SK-N-SH treated with all-trans-retinoic acid at 6 μM for 48 hours (cell line): ENCODE data around the gene PDK4.

Experiments
- ATAC-seq: fragments of 200-7000 bp; cut with Tn5 transposase; 3 replicates; pipeline ENCODE4 v1.9.1; 2020; ENCODE audit warnings: mild to moderate bottlenecking, moderate library complexity
- ARNTL ChIP-seq: fragments of 450-650 bp; formaldehyde crosslinking; IDR thresholded peaks from 2 replicates; pipeline ENCODE4 v1.5.0; 2020; ENCODE audit warnings: low read depth, mild to moderate bottlenecking, moderate library complexity, borderline replicate concordance
- BACH2 ChIP-seq: fragments of 250-450 bp; sonication (Bioruptor Pico); IDR thresholded peaks from 2 replicates; pipeline ENCODE4 v1.9.0; 2021; ENCODE audit warnings: mild to moderate bottlenecking, borderline replicate concordance
- CSDC2 ChIP-seq: fragments of 250-450 bp; sonication (Bioruptor Pico); IDR thresholded peaks from 2 replicates; pipeline ENCODE4 v1.5.0; 2020; ENCODE audit warnings: mild to moderate bottlenecking, moderate library complexity
- ESRRG ChIP-seq: fragments of 250-450 bp; sonication (Bioruptor Pico); IDR thresholded peaks from 2 replicates; pipeline ENCODE4 v1.6.1; 2021; ENCODE audit warnings: mild to moderate bottlenecking
- GLIS3 ChIP-seq: fragments of 250-450 bp; sonication (Bioruptor Pico); IDR thresholded peaks from 2 replicates; pipeline ENCODE4 v1.5.0; 2020; ENCODE audit warnings: mild to moderate bottlenecking, moderate library complexity
- OSR1 ChIP-seq: fragments of 250-450 bp; sonication (Bioruptor Pico); IDR thresholded peaks from 2 replicates; pipeline ENCODE4 v1.8.0; 2022; ENCODE audit warnings: moderate library complexity, mild to moderate bottlenecking, inconsistent platforms
- PPARA ChIP-seq: fragments of 250-450 bp; sonication (Bioruptor Pico); IDR thresholded peaks from 2 replicates; pipeline ENCODE4 v1.5.0; 2020; ENCODE audit warnings: mild to moderate bottlenecking, borderline replicate concordance
- RARB ChIP-seq: fragments of 250-450 bp; sonication (Bioruptor Pico); IDR thresholded peaks from 2 replicates; pipeline ENCODE4 v1.8.0; 2021; ENCODE audit warnings: mild to moderate bottlenecking, moderate library complexity
- SNAI2 ChIP-seq: fragments of 250-450 bp; sonication (Bioruptor Pico); IDR thresholded peaks from 2 replicates; pipeline ENCODE4 v1.5.0; 2020; ENCODE audit warnings: mild to moderate bottlenecking, moderate library complexity
- TCF4 ChIP-seq: fragments of 250-450 bp; sonication (Bioruptor Pico); IDR thresholded peaks from 2 replicates; pipeline ENCODE4 v1.8.0; 2021; ENCODE audit warnings: mild to moderate bottlenecking, moderate library complexity, borderline replicate concordance
- TOX ChIP-seq: fragments of 250-450 bp; sonication (Bioruptor Pico); IDR thresholded peaks from 2 replicates; pipeline ENCODE4 v1.8.0; 2021; ENCODE audit warnings: mild to moderate bottlenecking, moderate library complexity, borderline replicate concordance
- ZC3H10 ChIP-seq: fragments of 250-450 bp; sonication (Bioruptor Pico); IDR thresholded peaks from 2 replicates; pipeline ENCODE4 v1.5.1; 2021; ENCODE audit warnings: mild to moderate bottlenecking, moderate library complexity
- ZFP3 ChIP-seq: fragments of 250-450 bp; sonication (Bioruptor Pico); IDR thresholded peaks from 2 replicates; pipeline ENCODE4 v1.5.0; 2020; ENCODE audit warnings: mild to moderate bottlenecking, moderate library complexity
- ZFP30 ChIP-seq: fragments of 450-650 bp; formaldehyde crosslinking; IDR thresholded peaks from 2 replicates; pipeline ENCODE4 v1.5.0; 2022; ENCODE audit warnings: mild to moderate bottlenecking, moderate library complexity
- ZNF565 ChIP-seq: fragments of 450-650 bp; formaldehyde crosslinking; conservative IDR thresholded peaks from 2 replicates; pipeline ENCODE4 v1.5.0; 2020; ENCODE audit warnings: low read depth, mild to moderate bottlenecking, moderate library complexity
- ZNF70 ChIP-seq: fragments of 450-650 bp; formaldehyde crosslinking; IDR thresholded peaks from 2 replicates; pipeline ENCODE4 v1.5.0; 2020; ENCODE audit warnings: mild to moderate bottlenecking, moderate library complexity
- ZNF8 ChIP-seq: fragments of 450-650 bp; formaldehyde crosslinking; IDR thresholded peaks from 2 replicates; pipeline ENCODE4 v1.5.0; 2020; ENCODE audit warnings: mild to moderate bottlenecking, moderate library complexity
- TF ChIP-seq, protein P1 (sequence below): fragments of 250-450 bp; sonication (Bioruptor Pico); IDR thresholded peaks from 2 replicates; pipeline ENCODE4 v1.8.0; 2020; ENCODE audit warnings: mild to moderate bottlenecking, moderate library complexity, borderline replicate concordance
- TF ChIP-seq, protein P2 (sequence below): fragments of 250-450 bp; sonication (Bioruptor Pico); IDR thresholded peaks from 2 replicates; pipeline ENCODE4 v1.5.0; 2020; ENCODE audit warnings: mild to moderate bottlenecking, moderate library complexity
- TF ChIP-seq, protein P3 (sequence below): fragments of 250-450 bp; sonication (Bioruptor Pico); IDR thresholded peaks from 2 replicates; pipeline ENCODE4 v1.5.1; 2020; ENCODE audit warnings: low read depth, mild to moderate bottlenecking, moderate library complexity
- TF ChIP-seq, protein P4 (sequence below): fragments of 250-450 bp; sonication (Bioruptor Pico); IDR thresholded peaks from 2 replicates; pipeline ENCODE4 v1.5.1; 2021; ENCODE audit warnings: mild to moderate bottlenecking, moderate library complexity

Gene PDK4

DNA sequence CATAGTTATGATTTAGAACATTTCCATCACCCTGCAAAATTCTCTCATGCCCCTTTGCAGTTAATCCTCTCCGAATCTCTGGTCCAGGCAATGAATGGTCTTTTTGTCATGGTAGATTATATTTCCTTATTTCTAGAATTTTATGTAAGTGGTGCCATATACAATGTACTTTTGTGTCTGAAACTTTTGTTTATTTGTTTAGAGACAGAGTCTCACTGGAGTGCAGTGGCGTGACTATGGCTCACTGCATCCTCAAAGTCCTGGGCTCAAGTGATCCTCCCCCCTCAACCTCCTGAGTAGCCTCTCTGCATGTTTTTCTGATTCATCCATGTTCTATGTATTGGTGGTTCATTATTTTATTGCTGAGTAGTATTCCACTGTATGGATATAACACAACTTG, 23.2 kb upstream of the PDK4 start:
- ATAC-seq: no peak

DNA sequence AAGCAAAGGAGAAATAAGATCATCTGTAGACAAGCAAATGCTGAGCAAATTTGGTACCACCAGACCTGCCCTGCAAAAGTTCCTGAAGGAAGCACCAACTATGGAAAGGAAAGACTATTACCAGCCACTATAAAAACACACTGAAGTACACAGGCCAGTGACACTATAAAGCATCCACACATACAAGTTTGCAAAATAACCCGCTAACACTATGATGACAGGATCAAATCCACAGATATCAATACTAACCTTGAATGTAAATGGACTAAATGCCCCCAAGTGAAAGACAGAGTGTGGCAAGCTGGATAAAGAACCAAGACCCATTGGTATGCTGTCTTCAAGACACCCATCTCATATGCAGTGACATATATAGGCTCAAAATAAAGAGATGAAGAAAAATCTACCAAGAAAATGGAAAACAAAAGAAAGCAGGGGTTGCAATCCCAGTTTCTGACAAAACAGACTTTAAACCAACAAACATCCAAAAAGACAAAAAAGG, 18.2 kb upstream of the PDK4 start:
- TF ChIP-seq ZFP30 (CRISPR knock-in tag) (no peak), ZNF70 (CRISPR knock-in tag) (no peak), TOX (CRISPR knock-in tag) (no peak), BACH2 (no peak)
- TF ChIP-seq, protein P1, sequence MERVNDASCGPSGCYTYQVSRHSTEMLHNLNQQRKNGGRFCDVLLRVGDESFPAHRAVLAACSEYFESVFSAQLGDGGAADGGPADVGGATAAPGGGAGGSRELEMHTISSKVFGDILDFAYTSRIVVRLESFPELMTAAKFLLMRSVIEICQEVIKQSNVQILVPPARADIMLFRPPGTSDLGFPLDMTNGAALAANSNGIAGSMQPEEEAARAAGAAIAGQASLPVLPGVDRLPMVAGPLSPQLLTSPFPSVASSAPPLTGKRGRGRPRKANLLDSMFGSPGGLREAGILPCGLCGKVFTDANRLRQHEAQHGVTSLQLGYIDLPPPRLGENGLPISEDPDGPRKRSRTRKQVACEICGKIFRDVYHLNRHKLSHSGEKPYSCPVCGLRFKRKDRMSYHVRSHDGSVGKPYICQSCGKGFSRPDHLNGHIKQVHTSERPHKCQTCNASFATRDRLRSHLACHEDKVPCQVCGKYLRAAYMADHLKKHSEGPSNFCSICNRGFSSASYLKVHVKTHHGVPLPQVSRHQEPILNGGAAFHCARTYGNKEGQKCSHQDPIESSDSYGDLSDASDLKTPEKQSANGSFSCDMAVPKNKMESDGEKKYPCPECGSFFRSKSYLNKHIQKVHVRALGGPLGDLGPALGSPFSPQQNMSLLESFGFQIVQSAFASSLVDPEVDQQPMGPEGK (CRISPR knock-in tag): no peak
- no peak for ATAC-seq

More for the DNA sequence above, 23.2 kb upstream of the PDK4 start:
- TF ChIP-seq, protein P2, sequence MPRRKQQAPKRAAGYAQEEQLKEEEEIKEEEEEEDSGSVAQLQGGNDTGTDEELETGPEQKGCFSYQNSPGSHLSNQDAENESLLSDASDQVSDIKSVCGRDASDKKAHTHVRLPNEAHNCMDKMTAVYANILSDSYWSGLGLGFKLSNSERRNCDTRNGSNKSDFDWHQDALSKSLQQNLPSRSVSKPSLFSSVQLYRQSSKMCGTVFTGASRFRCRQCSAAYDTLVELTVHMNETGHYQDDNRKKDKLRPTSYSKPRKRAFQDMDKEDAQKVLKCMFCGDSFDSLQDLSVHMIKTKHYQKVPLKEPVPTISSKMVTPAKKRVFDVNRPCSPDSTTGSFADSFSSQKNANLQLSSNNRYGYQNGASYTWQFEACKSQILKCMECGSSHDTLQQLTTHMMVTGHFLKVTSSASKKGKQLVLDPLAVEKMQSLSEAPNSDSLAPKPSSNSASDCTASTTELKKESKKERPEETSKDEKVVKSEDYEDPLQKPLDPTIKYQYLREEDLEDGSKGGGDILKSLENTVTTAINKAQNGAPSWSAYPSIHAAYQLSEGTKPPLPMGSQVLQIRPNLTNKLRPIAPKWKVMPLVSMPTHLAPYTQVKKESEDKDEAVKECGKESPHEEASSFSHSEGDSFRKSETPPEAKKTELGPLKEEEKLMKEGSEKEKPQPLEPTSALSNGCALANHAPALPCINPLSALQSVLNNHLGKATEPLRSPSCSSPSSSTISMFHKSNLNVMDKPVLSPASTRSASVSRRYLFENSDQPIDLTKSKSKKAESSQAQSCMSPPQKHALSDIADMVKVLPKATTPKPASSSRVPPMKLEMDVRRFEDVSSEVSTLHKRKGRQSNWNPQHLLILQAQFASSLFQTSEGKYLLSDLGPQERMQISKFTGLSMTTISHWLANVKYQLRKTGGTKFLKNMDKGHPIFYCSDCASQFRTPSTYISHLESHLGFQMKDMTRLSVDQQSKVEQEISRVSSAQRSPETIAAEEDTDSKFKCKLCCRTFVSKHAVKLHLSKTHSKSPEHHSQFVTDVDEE (CRISPR knock-in tag): no peak
- TF ChIP-seq, protein P3, sequence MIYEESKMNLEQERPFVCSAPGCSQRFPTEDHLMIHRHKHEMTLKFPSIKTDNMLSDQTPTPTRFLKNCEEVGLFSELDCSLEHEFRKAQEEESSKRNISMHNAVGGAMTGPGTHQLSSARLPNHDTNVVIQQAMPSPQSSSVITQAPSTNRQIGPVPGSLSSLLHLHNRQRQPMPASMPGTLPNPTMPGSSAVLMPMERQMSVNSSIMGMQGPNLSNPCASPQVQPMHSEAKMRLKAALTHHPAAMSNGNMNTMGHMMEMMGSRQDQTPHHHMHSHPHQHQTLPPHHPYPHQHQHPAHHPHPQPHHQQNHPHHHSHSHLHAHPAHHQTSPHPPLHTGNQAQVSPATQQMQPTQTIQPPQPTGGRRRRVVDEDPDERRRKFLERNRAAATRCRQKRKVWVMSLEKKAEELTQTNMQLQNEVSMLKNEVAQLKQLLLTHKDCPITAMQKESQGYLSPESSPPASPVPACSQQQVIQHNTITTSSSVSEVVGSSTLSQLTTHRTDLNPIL (CRISPR knock-in tag): no peak
- TF ChIP-seq ZC3H10: no peak
- no peak for TF ChIP-seq OSR1
- no peak for TF ChIP-seq ZNF70 (CRISPR knock-in tag)
- TF ChIP-seq SNAI2: no peak
- no peak for TF ChIP-seq CSDC2 (CRISPR knock-in tag)
- no peak for TF ChIP-seq ZFP30 (CRISPR knock-in tag)
- no peak for TF ChIP-seq ZNF565 (CRISPR knock-in tag)
- no peak for TF ChIP-seq ESRRG (CRISPR knock-in tag)
- TF ChIP-seq, protein P4, sequence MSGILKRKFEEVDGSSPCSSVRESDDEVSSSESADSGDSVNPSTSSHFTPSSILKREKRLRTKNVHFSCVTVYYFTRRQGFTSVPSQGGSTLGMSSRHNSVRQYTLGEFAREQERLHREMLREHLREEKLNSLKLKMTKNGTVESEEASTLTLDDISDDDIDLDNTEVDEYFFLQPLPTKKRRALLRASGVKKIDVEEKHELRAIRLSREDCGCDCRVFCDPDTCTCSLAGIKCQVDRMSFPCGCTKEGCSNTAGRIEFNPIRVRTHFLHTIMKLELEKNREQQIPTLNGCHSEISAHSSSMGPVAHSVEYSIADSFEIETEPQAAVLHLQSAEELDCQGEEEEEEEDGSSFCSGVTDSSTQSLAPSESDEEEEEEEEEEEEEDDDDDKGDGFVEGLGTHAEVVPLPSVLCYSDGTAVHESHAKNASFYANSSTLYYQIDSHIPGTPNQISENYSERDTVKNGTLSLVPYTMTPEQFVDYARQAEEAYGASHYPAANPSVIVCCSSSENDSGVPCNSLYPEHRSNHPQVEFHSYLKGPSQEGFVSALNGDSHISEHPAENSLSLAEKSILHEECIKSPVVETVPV (CRISPR knock-in tag): no peak
- TF ChIP-seq TOX (CRISPR knock-in tag): no peak

DNA sequence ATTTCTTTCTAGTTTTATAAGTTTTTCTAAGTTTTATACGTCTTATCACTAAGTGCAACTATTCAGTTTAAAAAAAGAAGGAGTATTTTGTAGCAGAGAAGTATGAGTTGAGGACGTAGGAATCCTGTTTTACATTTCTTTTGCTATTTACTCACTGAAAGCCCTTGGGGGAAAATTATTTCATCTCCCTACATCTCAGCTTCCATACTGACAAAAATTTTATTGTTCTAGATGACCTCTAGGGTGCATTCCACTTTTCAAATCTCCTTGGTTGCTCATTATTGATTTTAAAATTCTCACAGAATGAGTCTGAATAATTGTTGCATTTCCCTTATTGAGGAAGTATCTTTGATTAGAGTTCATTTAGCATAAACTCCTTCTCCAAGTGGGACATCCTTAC, 14.9 kb upstream of the PDK4 start:
- no peak for ATAC-seq
- TF ChIP-seq, protein P1 (CRISPR knock-in tag): no peak
- TF ChIP-seq ZC3H10: no peak
- TF ChIP-seq ARNTL (CRISPR knock-in tag): no peak
- no peak for TF ChIP-seq CSDC2 (CRISPR knock-in tag)
- TF ChIP-seq OSR1: no peak
- no peak for TF ChIP-seq SNAI2
- TF ChIP-seq, protein P4 (CRISPR knock-in tag): no peak
- no peak for TF ChIP-seq ZFP3
- TF ChIP-seq ZNF565 (CRISPR knock-in tag): no peak
- TF ChIP-seq BACH2: no peak
- no peak for TF ChIP-seq RARB (CRISPR knock-in tag)
- TF ChIP-seq, protein P3 (CRISPR knock-in tag): no peak
- TF ChIP-seq GLIS3 (CRISPR knock-in tag): no peak
- no peak for TF ChIP-seq ZFP30 (CRISPR knock-in tag)
- no peak for TF ChIP-seq TOX (CRISPR knock-in tag)
- no peak for TF ChIP-seq TCF4 (CRISPR knock-in tag)
- TF ChIP-seq PPARA (CRISPR knock-in tag): no peak
- no peak for TF ChIP-seq ZNF8 (CRISPR knock-in tag)
